Measurements from ENCODE around the gene CACUL1.
"Not testable (repeated sequence)": the region's sequence is repeated elsewhere in the genome, so short reads cannot be mapped to it uniquely, and the experiment has no call there.

CACUL1 gene

DNA sequence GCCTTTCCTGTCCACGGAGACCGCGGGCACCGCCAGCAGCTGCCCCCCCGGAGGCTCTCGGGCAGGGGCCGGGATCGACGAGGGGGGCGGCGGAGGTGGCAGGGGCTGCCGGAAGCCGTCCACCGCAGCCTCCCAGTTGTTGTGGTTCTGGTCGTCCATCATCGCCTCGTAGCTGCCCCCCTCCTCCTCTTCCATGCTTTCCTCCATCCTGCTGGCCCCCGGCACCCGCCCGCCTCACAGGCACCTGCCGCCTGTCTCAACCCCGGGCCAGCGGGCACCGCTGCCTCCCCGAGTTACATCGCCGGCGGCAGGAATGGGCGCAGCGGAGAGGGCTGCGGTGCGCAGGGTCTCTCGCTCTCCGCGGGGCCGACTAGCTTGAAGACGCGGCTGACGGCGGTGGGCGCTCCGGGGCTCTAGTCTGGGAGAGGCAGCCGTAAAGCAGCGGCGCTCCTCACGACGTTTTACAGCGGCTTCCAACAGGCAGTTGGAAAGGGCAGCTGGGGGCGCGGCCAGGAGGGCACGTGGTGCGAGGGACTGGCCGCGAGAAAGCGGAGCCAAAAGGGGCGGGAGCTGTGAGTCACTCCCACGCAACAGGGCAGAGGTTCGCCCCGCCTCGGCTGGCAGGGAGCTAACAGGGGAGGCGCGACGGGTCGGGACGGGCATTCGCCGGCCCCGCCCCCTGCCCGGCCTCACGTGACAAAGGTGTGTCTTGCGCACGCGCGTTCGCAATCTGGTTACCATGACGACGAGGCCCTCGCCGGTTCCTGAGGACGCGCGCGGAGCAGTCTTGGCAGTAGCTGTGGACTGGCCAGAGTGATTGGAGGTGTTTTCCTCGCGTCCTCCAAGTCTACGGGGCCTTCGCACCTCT is at the start of gene CACUL1:
Gene CACUL1, minus strand, starts transcription at position 415 of the 868 bp plus-strand sequence. Its CDS starts 208 bp downstream, at position 207.
- peak; percentile 92 for DNase-seq (ENCODE audit: low spot score)

DNA sequence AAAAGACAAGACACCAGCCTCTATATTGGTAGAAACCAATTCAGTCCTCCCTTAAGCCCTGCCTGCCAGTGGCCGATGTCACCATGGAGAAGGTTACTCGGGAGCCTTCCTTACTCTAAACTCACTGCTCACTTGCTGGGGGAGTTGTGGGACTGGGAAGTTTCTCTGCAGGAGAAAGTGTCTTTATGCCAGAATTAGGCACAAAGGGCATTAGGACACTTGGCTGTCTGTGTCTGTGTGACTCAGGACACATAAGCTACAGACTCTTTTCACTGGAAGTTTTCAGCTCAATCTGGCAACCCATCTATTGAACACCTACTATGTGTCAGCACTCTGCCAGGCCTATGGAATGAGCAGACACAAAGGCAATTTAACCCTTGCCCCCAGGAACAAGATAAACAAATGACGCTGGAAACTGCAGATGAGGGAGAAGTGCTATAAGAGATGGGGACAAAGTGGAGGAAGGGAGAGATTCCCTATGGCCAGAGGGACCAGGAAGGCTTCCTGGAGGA is 49.5 kb upstream of the CACUL1 start:
- no peak for DNase-seq (ENCODE audit: low spot score)

DNA sequence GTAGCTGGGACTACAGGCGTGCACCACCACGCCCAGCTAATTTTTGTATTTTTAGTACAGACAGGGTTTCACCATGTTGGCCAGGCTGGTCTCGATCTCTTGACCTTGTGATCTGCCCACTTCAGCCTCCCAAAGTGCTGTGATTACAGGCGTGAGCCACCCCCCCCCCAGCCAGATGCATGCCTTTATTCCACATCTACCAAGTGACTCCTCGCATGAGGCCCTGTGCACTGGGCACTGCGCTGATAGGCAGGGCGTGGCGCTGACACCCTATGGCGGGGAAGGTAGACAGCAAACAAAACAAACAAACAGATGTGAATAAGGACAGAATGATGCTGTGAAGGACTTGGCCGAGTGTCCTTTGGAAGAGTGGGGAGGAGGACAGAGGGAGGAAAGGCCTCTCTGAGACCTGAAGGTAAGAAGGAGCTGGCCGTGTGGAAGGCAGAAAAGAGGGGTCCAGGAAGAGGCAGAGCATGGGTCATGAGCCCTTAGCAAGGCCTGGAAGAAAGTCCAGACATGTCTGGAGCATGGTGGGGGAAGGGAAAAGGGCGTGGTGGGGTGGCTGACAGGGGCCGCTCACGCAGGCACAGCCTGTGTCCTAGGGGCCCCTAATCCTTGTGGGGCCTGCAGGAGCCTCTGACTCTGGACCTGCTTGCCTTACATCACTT is 47.5 kb upstream of the CACUL1 start:
- DNase-seq (ENCODE audit: low spot score) = no peak

DNA sequence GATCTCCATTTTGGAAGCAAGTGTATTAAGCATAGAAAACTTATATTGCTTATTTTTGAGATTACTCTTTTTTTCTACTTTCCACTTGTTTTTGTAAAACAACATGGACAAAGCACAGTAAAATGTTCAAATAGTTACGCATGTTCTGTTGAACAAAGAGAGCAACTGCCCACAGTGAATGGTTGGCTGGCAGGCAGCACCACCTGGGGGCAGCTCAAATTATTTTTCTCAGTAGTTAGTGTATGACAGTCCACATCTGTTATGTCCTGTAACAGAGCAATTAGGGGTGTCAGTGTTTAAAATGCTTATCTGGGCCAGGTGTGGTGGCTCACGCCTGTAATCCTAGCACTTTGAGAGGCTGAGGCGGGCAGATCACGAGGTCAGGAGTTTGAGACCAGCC is 46.1 kb upstream of the CACUL1 start:
- no peak for DNase-seq (ENCODE audit: low spot score)

DNA sequence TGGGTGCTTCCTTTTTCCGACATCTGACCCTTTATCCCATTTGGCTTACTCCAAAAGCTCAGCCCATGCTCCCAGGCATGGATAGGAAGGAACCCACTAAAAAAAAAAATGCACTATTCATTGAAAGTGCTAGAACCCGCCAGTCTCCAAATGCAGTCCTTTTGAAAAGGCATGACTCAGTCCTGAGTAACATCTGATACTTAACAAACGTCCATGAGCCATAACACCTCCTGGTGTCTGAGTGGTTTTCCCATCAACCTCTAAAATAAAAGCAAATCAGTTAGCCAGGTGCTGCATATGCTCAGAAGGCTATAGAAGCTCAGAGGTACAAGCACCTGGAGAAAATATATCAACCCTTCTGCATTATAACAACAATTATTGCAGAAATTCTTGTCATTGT is 45.0 kb upstream of the CACUL1 start:
- peak; percentile 20 for DNase-seq (ENCODE audit: low spot score)

DNA sequence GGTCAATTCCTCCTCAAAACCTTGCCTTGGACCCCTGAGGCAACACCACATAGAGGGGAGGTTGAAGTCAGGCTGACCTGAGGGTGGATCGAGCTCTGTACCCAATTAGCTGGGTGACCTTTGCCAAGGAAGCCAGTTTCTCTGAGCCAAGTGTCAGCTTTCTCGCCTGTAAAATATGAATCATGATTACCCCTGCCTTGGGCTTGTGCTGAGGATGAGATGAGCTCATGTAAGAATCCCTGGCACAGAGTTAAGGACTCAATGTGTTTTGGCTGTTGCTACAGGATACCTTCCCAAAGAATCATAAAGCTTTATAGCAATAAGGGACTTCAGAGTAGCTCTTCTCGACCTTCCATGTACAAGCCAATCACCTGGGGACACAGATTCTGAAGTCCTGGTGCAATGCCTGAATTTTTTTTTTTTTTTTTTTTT is 43.5 kb upstream of the CACUL1 start:
- DNase-seq (ENCODE audit: low spot score) = no peak

DNA sequence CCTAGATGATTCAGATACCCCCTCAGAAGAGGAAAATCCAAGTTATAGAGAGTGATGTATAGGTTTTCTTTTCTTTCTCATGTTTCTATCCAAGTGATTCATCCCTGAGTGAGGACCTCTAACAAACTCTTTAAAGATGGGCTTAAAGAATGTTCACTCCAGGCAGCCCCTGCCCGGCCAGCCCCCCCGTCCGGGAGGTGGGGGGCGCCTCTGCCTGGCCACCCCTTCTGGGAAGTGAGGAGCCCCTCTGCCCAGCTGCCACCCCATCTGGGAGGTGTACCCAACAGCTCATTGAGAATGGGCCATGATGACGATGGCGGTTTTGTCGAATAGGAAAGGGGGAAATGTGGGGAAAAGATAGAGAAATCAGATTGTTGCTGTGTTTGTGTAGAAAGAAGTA is 40.2 kb upstream of the CACUL1 start:
- not testable (repeated sequence) for DNase-seq (ENCODE audit: low spot score)

DNA sequence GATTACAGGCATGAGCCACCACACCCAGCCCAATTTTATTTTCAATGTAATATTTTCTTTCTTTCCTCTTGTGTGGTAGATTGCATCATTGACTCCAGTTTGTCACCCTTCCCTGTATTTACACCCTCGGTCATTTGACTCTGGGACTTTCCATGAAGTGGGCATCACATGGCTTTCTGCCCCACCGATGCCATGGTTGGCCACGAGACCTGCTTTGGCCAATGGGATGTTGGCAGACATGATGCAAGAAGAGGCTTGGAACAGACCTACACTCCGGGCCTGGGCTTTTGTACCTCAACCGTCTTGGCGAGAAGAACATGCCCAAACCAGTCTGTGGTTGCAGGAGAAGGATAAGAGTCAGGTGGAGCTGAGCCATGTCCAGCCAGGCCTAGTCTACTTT is 38.8 kb upstream of the CACUL1 start:
- DNase-seq (ENCODE audit: low spot score) = no peak

DNA sequence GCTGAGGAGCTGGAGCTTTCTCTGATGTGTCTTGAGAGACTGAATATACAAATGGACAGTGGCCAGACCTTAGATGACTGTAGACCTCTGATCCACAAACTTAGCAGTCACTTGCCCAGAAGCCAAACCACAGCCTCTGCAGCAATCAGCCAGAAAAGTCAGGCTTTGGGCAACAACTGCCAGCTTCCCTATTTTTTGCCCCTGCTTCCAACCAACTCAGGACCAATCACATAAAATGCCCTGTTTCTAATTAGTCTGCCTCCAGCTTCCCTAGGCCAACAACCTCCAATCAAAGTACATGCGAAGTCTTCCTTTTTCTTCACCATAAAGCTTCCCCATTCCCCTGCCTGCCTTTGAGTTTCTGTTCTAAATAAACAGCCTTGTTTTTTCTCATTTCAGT is 37.8 kb upstream of the CACUL1 start:
- no peak for DNase-seq (ENCODE audit: low spot score)

DNA sequence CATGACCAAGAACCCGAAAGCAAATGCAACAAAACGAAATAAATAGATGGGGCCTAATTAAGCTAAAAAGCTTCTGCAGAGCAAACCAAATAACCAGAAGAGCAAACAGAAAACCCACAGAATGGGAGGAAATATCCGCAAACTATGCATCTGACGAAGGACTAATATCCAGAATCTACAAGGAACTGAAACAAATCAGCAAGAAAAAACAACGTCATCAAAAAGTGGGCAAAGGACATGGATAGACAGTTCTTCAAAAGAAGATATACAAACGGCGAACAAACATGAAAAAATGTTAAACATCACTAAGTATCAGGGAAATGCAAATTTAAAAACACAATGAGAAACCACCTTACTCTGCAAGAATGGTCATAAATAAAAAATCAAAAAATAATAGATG is 35.3 kb upstream of the CACUL1 start:
- DNase-seq (ENCODE audit: low spot score) = no peak

DNA sequence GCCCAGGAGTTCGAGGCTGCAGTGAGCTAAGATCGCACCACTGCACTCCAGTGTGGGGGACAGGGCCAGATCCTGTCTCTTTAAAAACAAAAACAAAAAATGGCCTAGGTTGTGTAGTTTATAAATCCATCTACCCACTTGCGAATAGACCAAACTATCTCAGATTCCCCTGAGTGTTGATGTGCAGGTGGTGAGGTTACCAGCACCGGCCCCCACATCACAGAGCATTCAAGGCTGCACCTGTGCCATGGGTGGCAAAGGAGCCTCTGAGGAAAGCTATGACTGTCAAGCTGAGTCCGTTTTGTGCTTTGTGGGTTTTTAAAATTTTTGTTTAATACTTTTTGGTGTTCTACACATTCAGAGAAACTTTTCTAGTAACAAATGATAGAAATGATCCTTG is 30.8 kb upstream of the CACUL1 start:
- no peak for DNase-seq (ENCODE audit: low spot score)

DNA sequence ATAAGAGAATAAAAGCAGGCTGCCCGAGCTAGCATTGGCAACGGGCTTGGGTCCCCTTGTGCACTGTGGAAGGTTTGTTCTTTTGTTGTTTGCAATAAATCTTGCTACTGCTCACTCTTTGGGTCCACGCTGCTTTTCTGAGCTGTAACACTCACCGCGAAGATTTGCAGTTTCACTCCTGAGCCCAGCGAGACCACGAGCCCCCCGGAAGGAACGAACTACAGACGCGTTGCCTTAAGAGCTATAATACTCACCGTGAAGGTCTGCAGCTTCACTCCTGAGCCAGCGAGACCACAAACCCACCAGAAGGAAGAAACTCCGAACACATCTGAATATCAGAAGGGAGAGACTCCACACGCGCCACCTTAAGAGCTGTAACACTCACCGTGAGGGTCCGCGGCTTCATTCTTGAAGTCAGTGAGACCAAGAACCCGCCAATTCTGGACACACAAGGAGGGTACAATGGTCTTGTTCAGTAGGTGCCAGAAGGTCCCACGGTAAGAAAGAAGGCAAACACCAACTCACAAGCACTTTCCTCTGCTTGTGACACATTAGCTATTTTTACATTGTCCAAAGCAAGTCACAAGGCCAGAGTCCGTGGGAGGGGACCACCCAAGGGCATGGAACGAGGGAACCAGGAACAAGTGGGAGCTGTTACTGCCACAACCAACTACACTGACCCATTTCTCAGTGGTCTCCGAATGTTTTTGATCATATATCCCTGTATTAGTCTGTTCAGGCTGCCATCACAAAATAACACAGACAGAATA is 29.2 kb upstream of the CACUL1 start:
- DNase-seq (ENCODE audit: low spot score) = no peak

DNA sequence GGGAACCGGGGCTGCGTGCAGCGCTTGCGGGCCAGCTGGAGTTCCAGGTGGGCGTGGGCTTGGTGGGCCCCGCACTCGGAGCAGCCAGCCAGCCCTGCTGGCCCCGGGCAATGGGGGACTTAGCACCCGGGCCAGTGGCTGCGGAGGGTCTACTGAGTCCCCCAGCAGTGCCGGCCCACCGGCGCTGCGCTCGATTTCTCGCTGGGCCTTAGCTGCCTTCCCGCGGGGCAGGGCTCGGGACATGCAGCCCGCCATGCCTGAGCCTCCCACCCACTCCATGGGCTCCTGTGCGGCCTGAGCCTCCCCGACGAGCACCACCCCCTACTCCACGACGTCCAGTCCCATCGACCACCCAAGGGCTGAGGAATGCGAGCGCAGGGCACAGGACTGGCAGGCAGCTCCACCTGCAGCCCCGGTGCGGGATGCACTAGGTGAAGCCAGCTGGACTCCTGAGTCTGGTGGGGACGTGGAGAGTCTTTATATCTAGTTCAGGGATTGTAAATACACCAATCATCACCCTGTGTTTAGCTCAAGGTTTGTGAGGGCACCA is 28.2 kb upstream of the CACUL1 start:
- DNase-seq (ENCODE audit: low spot score) = not testable (repeated sequence)

DNA sequence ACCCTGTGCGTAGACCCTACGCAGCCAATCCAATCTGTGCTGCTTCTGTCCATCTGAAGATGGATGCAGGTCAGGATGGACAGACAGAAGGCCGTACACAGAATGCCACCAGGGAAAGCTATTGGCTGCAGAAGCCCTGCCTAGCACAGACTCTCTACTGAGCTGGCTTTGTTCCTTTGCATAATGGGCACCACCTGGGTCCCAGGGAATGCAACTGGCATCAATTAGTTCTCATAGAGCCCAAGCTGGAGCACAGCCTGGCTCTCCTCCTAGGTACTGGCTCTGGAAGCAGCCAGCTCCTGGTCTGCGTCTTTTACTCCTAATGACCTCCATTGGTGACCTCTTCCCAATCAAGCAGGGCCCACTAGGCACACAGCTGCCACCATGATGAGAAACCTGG is 26.8 kb upstream of the CACUL1 start:
- no peak for DNase-seq (ENCODE audit: low spot score)

DNA sequence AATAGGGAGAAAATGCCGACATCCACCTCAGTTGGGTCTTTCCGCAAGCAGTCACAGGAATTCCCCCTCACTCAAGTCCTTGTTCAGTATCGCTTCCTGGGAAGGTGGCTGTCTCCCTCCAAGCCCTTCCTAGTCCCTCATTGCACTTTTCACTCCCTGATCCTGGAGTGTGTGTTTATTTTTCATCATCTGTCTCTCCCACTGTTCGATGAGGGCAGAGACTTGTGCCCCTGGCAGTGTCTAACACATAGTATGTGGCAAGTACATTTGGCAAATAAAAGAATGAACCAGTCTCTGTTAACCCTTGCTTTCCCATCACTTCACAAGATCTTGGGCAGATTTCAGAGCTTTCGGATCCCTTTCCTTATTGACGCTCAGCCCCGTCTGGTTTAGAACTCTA is 24.0 kb upstream of the CACUL1 start:
- no peak for DNase-seq (ENCODE audit: low spot score)

DNA sequence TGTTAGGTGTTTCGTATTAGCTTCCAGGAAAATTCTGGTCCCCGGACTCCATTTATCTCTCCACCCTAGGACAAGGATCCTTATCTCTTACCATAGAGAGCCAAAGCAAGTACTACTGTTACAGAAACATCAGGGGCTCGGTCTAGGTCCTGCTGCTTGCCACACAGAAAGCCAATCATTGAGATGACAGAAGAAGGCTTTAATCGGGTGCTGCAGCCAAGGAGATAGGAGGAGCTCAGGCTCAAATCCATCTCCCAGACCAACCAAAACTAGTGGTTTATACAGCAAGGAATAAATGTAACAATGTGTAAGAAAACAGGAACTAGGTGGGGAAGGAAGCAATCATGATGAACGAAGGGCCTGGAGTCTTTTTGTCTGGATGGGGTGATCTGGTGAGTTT is 22.2 kb upstream of the CACUL1 start:
- no peak for DNase-seq (ENCODE audit: low spot score)

DNA sequence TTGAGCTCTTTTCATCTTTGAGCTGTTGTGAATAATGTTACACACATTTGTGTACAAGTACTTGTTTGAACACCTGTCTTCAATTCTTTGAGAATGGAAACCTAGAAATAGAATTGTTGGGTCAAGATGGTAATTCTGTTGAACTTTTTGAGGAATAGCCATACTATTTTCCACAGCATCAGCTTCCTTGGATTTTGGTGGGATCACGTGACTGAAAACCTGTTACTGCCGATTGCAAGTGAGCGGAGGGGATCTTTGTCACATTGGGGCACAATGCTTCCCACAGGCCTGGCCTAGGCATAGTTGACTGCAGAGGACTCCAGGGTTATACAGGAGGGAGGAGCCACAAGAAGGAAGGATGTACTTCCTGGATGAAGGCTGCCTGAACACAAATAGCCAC is 21.3 kb upstream of the CACUL1 start:
- no peak for DNase-seq (ENCODE audit: low spot score)

DNA sequence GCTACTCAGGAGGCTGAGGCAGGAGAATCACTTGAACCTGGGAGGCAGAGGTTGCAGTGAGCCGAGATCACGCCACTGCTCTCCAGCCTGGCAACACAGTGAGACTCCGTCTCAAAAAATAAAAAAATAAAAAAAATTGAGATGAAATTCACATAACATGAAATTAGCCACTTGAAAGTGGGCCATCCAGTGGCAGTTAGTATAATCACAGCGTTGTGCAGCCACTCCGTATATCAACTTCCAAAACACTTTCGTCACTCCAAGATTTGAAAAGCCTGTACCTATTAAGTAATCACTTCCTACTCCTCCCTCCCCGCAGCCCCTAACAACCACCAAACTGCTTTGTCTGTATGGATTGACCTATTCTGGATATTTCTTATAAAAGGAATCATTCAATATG is 20.7 kb upstream of the CACUL1 start:
- DNase-seq (ENCODE audit: low spot score) = no peak

DNA sequence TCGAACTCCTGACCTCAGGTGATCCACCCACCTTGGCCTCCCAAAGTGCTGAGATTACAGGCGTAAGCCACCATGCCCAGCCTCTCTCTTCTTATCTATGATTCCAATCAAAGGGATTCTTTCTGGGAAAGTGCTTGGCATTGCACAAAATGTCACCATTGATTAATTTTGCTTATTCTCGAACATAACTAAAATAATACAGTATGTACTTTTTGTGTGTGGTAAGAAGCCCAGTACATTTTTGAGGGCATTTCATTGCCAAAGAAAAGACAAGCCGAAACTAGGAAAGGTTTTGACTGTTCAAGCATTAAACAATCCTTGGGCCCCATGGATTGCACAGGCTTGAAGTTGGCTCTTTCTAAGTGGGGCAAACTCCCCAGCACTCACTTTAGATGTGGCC is 18.3 kb upstream of the CACUL1 start:
- DNase-seq (ENCODE audit: low spot score) = no peak

DNA sequence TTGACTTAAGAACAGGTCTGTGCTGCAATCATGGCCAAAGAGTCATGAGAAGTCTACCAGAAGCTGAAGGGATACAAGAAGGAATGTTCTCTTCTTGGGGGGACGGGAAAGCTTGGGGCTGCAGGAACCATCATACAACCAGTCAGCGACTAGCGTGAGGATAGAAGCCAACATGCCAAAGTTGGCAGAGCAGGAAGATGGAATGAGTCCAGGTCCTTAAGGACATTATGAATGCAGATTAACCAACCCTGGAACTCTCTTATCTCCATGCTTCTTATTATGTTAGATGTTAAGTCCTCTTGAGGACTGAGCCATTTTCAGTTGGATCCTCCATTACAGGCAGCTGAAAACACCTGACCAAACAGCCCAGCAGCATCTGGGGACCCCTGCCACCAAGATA is 17.2 kb upstream of the CACUL1 start:
- no peak for DNase-seq (ENCODE audit: low spot score)

DNA sequence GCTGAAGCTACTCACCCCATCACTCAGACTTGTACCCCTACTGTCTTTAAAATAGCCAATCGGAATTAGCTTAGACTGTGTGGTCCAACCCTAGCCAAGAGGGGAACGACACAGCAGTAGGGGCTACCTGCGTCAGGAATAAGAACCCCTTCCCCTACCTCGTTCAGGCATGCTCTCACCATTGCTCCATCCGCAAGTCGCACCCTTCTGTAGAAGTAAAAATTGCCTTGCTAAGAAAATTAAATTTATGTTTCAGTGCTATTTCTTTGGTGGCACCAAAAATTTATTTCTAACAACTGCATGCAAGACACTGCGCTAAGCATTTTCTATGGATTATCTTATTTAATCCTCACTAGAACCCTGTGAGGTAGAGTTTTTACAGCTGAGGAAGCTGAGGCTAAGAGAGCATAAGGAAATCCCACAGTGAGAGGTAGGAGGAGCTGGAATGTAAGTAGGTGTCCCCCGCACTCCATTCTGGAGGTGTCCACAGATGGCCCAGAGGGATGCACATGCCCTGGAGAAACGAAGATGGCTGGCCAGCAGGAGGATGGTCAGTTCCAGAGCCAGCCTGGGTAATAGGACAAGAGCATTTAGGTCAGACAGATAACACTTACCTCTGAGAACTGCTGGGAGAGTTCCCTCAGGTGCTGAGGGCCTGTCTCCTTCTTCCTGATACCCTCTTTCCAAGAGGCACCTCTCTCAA is 15.3 kb upstream of the CACUL1 start:
- no peak for DNase-seq (ENCODE audit: low spot score)

Measured in COLO829 (cell line).